Measurements from ENCODE around the gene APP. TPM values are rescaled to one million over a fixed set of nuclear protein-coding genes. Genes with fewer than 3 reads are reported as not detected.

The APP gene
- polyA plus RNA-seq, 4 donors: 870 to 980 (median 951) TPM

GRCh38 chr21:26070822-26071425 lies 99.6 kb downstream of the APP start:
- DNase-seq (ENCODE audit: low read depth in 4 of 4, low spot score in 3 of 4): peak in 2 of 4 donors; percentile 19 to 28

- DNase-seq (ENCODE audit: low read depth in 4 of 4, low spot score in 3 of 4): no peak
Measured at GRCh38 chr21:26070121-26070520, 100.4 kb downstream of the APP start.

- no peak for DNase-seq (ENCODE audit: low read depth in 4 of 4, low spot score in 3 of 4)
Measured at GRCh38 chr21:26068776-26069175, 101.8 kb downstream of the APP start.

GRCh38 chr21:26067836-26068594 lies 102.6 kb downstream of the APP start:
- no peak for DNase-seq (ENCODE audit: low read depth in 4 of 4, low spot score in 3 of 4)

GRCh38 chr21:26064506-26064905 lies 106.1 kb downstream of the APP start:
- DNase-seq (ENCODE audit: low read depth in 4 of 4, low spot score in 3 of 4): no peak

DNA sequence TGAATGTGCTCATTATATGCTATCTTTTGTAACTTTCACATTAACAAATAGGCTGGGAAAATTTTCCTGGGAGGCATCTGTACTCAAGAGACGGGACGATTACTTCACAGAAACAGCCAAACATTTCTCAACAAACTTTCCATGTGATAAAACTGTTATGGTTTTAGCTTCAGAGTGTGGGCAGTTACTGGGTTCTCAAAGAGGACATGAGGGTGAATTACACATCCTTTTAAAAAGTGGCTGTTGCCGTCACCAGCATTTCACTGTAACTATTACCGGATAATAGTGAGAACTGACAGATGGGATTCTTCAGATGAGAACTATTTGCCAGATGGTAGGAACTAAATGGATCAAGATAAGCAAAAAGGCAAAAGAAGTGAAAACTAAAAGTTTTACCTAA lies 109.1 kb downstream of the APP start:
- DNase-seq (ENCODE audit: low read depth in 4 of 4, low spot score in 3 of 4): no peak

- DNase-seq (ENCODE audit: low read depth in 4 of 4, low spot score in 3 of 4): no peak
Measured at GRCh38 chr21:26060335-26061115, 110.0 kb downstream of the APP start.

- DNase-seq (ENCODE audit: low read depth in 4 of 4, low spot score in 3 of 4): no peak
Measured at GRCh38 chr21:26057477-26058170, 112.9 kb downstream of the APP start.

- no peak for DNase-seq (ENCODE audit: low read depth in 4 of 4, low spot score in 3 of 4)
Measured at GRCh38 chr21:26055841-26056264, 114.7 kb downstream of the APP start.

- no peak for DNase-seq (ENCODE audit: low read depth in 4 of 4, low spot score in 3 of 4)
Measured at GRCh38 chr21:26055010-26055409, 115.6 kb downstream of the APP start.

GRCh38 chr21:26052057-26052456 lies 118.5 kb downstream of the APP start:
- DNase-seq (ENCODE audit: low read depth in 4 of 4, low spot score in 3 of 4): no peak

GRCh38 chr21:26050857-26051256 lies 119.7 kb downstream of the APP start:
- no peak for DNase-seq (ENCODE audit: low read depth in 4 of 4, low spot score in 3 of 4)

- DNase-seq (ENCODE audit: low read depth in 4 of 4, low spot score in 3 of 4): no peak
Measured at GRCh38 chr21:26049803-26050202, 120.8 kb downstream of the APP start.

DNA sequence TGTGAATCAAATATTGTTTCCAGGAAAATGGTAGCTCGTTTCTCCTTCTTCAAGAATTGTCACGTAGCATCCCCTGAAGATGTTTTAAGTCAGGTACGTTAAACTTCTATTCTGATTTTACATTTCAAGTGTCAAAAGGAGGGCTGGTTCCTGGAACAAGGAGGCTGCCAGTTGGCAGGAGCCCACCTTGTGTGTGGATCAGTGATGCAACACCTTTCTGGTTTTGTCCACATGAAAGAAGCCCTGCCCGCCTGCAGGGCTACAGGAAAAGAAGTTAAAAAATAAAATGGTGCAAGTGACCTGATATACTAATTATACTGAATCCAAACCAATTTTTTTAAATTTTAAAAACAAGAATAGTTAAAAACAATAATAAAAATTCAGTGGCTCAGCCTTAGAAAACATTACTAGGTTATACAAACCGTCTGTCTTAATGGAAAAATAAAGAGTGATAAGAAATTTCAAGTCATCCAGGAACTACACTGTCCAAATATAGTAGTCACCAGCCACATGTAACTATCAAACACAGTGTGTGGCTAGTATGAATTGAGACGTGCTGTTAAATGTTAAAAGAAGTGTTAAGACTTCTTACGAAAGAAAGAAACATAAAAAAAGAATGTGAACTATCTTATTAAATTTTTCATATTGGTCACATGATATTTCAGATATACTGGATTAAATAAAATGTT lies 123.1 kb downstream of the APP start:
- no peak for DNase-seq (ENCODE audit: low read depth in 4 of 4, low spot score in 3 of 4)

DNA sequence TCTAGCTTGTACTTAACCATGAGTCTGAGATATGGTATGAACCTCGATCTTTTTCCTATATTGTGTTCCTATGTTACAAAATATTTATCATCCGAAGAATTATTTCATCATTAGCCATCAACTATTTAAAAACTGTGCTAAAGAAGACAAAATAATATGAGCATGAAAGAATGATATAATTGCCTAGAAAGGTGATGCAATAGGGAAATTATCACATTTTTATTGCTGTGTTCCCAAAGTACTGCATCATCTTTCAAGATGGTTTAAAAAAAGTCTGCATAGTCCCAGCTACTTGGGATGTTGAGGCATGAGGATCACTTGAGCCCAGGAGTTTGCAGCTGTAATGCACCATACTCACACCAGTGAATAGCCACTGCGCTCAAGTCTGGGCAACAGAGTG lies 126.7 kb downstream of the APP start:
- no peak for DNase-seq (ENCODE audit: low read depth in 4 of 4, low spot score in 3 of 4)

DNA sequence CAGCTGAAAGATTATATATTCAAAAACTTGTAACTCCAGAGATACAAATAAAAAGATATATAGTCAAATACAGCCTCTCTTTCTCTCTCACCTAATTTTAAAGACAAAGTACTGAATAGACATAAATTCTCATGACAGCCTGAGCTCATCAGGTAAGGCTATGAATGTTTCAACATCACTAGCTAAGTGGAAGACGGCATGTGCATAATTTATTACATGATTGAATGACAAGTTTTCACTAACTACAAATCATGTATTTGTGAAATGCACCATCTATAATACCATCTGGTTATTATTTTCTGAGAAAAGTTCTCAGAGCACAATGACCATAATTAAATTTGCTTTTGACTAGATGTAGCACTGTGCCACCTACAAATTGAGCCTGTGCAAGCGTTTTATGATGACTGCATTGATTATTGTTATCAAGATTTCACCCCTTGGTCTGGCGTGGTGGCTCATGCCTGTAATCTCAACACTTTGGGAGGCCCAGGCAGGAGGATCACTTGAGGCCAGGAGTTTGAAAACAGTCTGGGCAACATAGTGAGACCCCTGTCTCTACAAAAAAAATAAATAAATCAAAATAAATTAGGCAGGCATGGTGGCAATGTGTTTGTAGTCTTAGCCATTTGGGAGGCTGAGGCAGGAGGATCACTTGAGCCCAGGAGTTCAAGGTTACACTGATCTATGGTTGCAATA lies 128.2 kb downstream of the APP start:
- no peak for DNase-seq (ENCODE audit: low read depth in 4 of 4, low spot score in 3 of 4)

GRCh38 chr21:26041431-26042180 lies 129.0 kb downstream of the APP start:
- no peak for DNase-seq (ENCODE audit: low read depth in 4 of 4, low spot score in 3 of 4)

- no peak for DNase-seq (ENCODE audit: low read depth in 4 of 4, low spot score in 3 of 4)
Measured at GRCh38 chr21:26036916-26037315, 133.7 kb downstream of the APP start.

- no peak for DNase-seq (ENCODE audit: low read depth in 4 of 4, low spot score in 3 of 4)
Measured at GRCh38 chr21:26032263-26032662, 138.3 kb downstream of the APP start.
